HepG2 (cell line): ENCODE measurements around the gene METTL27. TPM values are rescaled to one million over a fixed set of nuclear protein-coding genes. Genes with fewer than 3 reads are reported as not detected.
A peak's percentile ranks its signal among the peaks of the same experiment; 100 is the strongest.

Source experiments
- BORCS8-MEF2B ChIP-seq: sonication (generic); formaldehyde crosslinking; IDR thresholded peaks from 2 replicates; pipeline ENCODE4 v1.8.0; 2022; ENCODE audit warnings: mild to moderate bottlenecking, missing genetic modification reagents
- CCDC6 ChIP-seq: sonication (generic); formaldehyde crosslinking; IDR thresholded peaks from 2 replicates; pipeline ENCODE4 v1.8.1; 2022; ENCODE audit warnings: mild to moderate bottlenecking, missing genetic modification reagents, moderate library complexity
- GTF2F1 ChIP-seq: fragments of 150-350 bp; IDR thresholded peaks from 2 replicates; pipeline ENCODE4 v1.6.1; 2014; ENCODE audit warnings: low read length
- KAT2B ChIP-seq: fragments of 150-350 bp; IDR thresholded peaks from 2 replicates; pipeline ENCODE4 v1.6.1; 2014; ENCODE audit warnings: low read depth, low read length, borderline replicate concordance
- KMT2A ChIP-seq: sonication (generic); formaldehyde crosslinking; IDR thresholded peaks from 2 replicates; pipeline ENCODE4 v1.4.0; 2020; ENCODE audit warnings: missing genetic modification reagents
- MTA1 ChIP-seq: sonication (generic); formaldehyde crosslinking; IDR thresholded peaks from 2 replicates; pipeline ENCODE4 v1.4.0; 2020; ENCODE audit warnings: missing genetic modification reagents, mild to moderate bottlenecking, borderline replicate concordance
- PHF5A ChIP-seq: IDR thresholded peaks from one replicate; pipeline ENCODE4 v1.6.1; 2018; ENCODE audit warnings: low read depth, missing genetic modification reagents; ENCODE audit not compliant: unreplicated experiment
- PTBP1 ChIP-seq: fragments of 200-400 bp; formaldehyde crosslinking; IDR thresholded peaks from 2 replicates; pipeline ENCODE4 v1.6.1; 2018; ENCODE audit warnings: low read length, low read depth; ENCODE audit not compliant: poor library complexity, severe bottlenecking
- XBP1 ChIP-seq: sonication (generic); formaldehyde crosslinking; IDR thresholded peaks from 2 replicates; pipeline ENCODE4 v1.5.0; 2020; ENCODE audit warnings: missing genetic modification reagents
- ZBTB8A ChIP-seq: sonication (generic); formaldehyde crosslinking; IDR thresholded peaks from 2 replicates; pipeline ENCODE4 v1.4.0; 2020; ENCODE audit warnings: mild to moderate bottlenecking, low read depth, missing genetic modification reagents, borderline replicate concordance
- ZKSCAN8 ChIP-seq: IDR thresholded peaks from 2 replicates; pipeline ENCODE4 v1.6.1; 2016; ENCODE audit warnings: borderline replicate concordance, missing genetic modification reagents, missing compliant biosample characterization
- ZNF136 ChIP-seq: sonication (generic); formaldehyde crosslinking; IDR thresholded peaks from 2 replicates; pipeline ENCODE4 v1.8.1; 2022; ENCODE audit warnings: low read depth, mild to moderate bottlenecking, moderate library complexity, missing genetic modification reagents
- ZNF263 ChIP-seq: sonication (generic); formaldehyde crosslinking; IDR thresholded peaks from 2 replicates; pipeline ENCODE4 v1.4.0; 2020; ENCODE audit warnings: missing genetic modification reagents
- ZNF350 ChIP-seq: sonication (generic); formaldehyde crosslinking; IDR thresholded peaks from 2 replicates; pipeline ENCODE4 v1.4.0; 2020; ENCODE audit warnings: mild to moderate bottlenecking, low read depth, missing genetic modification reagents, borderline replicate concordance
- ZNF484 ChIP-seq: sonication (generic); formaldehyde crosslinking; IDR thresholded peaks from 2 replicates; pipeline ENCODE4 v1.5.1; 2020; ENCODE audit warnings: mild to moderate bottlenecking, low read depth, missing genetic modification reagents, borderline replicate concordance
- polyA plus RNA-seq, 8 experiments: library from polyadenylated mRNA; depleted of rRNA in 3 of 8; stranded (reverse) in 7 of 8; unstranded in 1 of 8; fragments of >200 nt; fragmentation: Illumina TruSeq in 4 of 8; extraction: Trizol in 4 of 8; gene quantifications; 2 replicates each; pipeline versions ENCODE4 v1.2.1 to v1.2.3, GENCODE V29; 2011 to 2016; ENCODE audit warnings: low read depth in 4 of 8, missing spikeins in 1 of 8, mixed read lengths in 1 of 8; ENCODE audit not compliant: insufficient read depth in 1 of 8
- total RNA-seq, 5 experiments: library from RNA; depleted of rRNA; stranded (reverse); fragments of >200 nt; fragmentation: Illumina TruSeq; extraction: Trizol; gene quantifications; 2 replicates each; pipeline ENCODE4 v1.2.3, GENCODE V29; 2016; ENCODE audit warnings: low read depth in 1 of 5
- TF ChIP-seq, protein P1 (sequence below): sonication (generic); formaldehyde crosslinking; IDR thresholded peaks from 2 replicates; pipeline ENCODE4 v1.8.0; 2022; ENCODE audit warnings: mild to moderate bottlenecking, missing genetic modification reagents, moderate library complexity
- TF ChIP-seq, protein P2 (sequence below): sonication (generic); formaldehyde crosslinking; IDR thresholded peaks from 2 replicates; pipeline ENCODE4 v1.5.0; 2020; ENCODE audit warnings: missing genetic modification reagents
- TF ChIP-seq, protein P3 (sequence below): sonication (generic); formaldehyde crosslinking; IDR thresholded peaks from 2 replicates; pipeline ENCODE4 v1.4.0; 2020; ENCODE audit warnings: missing genetic modification reagents
- TF ChIP-seq, protein P4 (sequence below): sonication (generic); formaldehyde crosslinking; IDR thresholded peaks from 2 replicates; pipeline ENCODE4 v1.4.0; 2020; ENCODE audit warnings: missing genetic modification reagents, borderline replicate concordance

Gene METTL27
- total and polyA plus RNA-seq, 2 of the 13 experiments (the other 11 are each of a cell fraction or from before 2014, with no cell fraction given), result 2.0 to 3.0 TPM

DNA sequence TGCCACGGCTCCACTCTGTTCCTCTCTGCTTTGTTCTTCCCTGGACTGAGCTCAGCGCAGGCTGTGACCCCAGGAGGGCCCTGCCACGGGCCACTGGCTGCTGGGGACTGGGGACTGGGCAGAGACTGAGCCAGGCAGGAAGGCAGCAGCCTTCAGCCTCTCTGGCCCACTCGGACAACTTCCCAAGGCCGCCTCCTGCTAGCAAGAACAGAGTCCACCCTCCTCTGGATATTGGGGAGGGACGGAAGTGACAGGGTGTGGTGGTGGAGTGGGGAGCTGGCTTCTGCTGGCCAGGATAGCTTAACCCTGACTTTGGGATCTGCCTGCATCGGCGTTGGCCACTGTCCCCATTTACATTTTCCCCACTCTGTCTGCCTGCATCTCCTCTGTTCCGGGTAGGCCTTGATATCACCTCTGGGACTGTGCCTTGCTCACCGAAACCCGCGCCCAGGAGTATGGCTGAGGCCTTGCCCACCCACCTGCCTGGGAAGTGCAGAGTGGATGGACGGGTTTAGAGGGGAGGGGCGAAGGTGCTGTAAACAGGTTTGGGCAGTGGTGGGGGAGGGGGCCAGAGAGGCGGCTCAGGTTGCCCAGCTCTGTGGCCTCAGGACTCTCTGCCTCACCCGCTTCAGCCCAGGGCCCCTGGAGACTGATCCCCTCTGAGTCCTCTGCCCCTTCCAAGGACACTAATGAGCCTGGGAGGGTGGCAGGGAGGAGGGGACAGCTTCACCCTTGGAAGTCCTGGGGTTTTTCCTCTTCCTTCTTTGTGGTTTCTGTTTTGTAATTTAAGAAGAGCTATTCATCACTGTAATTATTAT, 10.3 kb downstream of the METTL27 start (continued):
- TF ChIP-seq KAT2B, result no peak
- no peak for TF ChIP-seq PTBP1
- TF ChIP-seq ZBTB8A (CRISPR knock-in tag), result no peak
- TF ChIP-seq XBP1 (CRISPR knock-in tag), result no peak
- TF ChIP-seq ZKSCAN8 (CRISPR knock-in tag), result no peak
- TF ChIP-seq ZNF484, result no peak
- 0 out of 2 replicates have a peak, but pooled peaks have one; percentile 9 for TF ChIP-seq ZNF350
- TF ChIP-seq, protein P1, sequence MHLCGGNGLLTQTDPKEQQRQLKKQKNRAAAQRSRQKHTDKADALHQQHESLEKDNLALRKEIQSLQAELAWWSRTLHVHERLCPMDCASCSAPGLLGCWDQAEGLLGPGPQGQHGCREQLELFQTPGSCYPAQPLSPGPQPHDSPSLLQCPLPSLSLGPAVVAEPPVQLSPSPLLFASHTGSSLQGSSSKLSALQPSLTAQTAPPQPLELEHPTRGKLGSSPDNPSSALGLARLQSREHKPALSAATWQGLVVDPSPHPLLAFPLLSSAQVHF (CRISPR knock-in tag), result no peak
- TF ChIP-seq, protein P2, sequence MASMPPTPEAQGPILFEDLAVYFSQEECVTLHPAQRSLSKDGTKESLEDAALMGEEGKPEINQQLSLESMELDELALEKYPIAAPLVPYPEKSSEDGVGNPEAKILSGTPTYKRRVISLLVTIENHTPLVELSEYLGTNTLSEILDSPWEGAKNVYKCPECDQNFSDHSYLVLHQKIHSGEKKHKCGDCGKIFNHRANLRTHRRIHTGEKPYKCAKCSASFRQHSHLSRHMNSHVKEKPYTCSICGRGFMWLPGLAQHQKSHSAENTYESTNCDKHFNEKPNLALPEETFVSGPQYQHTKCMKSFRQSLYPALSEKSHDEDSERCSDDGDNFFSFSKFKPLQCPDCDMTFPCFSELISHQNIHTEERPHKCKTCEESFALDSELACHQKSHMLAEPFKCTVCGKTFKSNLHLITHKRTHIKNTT (CRISPR knock-in tag), result no peak
- TF ChIP-seq, protein P3, sequence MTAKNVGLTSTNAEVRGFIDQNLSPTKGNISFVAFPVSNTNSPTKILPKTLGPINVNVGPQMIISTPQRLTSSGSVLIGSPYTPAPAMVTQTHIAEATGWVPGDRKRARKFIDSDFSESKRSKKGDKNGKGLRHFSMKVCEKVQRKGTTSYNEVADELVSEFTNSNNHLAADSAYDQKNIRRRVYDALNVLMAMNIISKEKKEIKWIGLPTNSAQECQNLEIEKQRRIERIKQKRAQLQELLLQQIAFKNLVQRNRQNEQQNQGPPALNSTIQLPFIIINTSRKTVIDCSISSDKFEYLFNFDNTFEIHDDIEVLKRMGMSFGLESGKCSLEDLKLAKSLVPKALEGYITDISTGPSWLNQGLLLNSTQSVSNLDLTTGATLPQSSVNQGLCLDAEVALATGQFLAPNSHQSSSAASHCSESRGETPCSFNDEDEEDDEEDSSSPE (CRISPR knock-in tag), result no peak
- TF ChIP-seq, protein P4, sequence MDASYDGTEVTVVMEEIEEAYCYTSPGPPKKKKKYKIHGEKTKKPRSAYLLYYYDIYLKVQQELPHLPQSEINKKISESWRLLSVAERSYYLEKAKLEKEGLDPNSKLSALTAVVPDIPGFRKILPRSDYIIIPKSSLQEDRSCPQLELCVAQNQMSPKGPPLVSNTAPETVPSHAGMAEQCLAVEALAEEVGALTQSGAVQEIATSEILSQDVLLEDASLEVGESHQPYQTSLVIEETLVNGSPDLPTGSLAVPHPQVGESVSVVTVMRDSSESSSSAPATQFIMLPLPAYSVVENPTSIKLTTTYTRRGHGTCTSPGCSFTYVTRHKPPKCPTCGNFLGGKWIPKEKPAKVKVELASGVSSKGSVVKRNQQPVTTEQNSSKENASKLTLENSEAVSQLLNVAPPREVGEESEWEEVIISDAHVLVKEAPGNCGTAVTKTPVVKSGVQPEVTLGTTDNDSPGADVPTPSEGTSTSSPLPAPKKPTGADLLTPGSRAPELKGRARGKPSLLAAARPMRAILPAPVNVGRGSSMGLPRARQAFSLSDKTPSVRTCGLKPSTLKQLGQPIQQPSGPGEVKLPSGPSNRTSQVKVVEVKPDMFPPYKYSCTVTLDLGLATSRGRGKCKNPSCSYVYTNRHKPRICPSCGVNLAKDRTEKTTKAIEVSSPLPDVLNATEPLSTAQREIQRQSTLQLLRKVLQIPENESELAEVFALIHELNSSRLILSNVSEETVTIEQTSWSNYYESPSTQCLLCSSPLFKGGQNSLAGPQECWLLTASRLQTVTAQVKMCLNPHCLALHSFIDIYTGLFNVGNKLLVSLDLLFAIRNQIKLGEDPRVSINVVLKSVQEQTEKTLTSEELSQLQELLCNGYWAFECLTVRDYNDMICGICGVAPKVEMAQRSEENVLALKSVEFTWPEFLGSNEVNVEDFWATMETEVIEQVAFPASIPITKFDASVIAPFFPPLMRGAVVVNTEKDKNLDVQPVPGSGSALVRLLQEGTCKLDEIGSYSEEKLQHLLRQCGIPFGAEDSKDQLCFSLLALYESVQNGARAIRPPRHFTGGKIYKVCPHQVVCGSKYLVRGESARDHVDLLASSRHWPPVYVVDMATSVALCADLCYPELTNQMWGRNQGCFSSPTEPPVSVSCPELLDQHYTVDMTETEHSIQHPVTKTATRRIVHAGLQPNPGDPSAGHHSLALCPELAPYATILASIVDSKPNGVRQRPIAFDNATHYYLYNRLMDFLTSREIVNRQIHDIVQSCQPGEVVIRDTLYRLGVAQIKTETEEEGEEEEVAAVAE (CRISPR knock-in tag), result no peak
- peak; percentile 17; the same call in 1 of the 2 replicates for TF ChIP-seq MTA1 (CRISPR knock-in tag)
- no peak for TF ChIP-seq PHF5A (CRISPR knock-in tag)
- no peak for TF ChIP-seq ZNF136 (CRISPR knock-in tag)
- no peak for TF ChIP-seq GTF2F1
- TF ChIP-seq ZNF263, result no peak
- TF ChIP-seq KMT2A (CRISPR knock-in tag), result no peak
- TF ChIP-seq CCDC6 (CRISPR knock-in tag), result no peak; the same call in 1 of the 2 replicates
- TF ChIP-seq BORCS8-MEF2B (CRISPR knock-in tag), result peak; percentile 43; the same call in 1 of the 2 replicates
